ENCODE data around the gene GNAQ. TPM values are rescaled to one million over a fixed set of nuclear protein-coding genes. Genes with fewer than 3 reads are reported as not detected.
A peak's percentile ranks its signal among the peaks of the same experiment; 100 is the strongest.

Gene GNAQ
- polyA plus RNA-seq, 2 donors: 11.3 to 12.8 TPM

- Histone ChIP-seq H3K4me3 (ENCODE audit: low read depth in 1 of 2, low read length in 2 of 2) (no peak overlapping the region), H3K27me3 (ENCODE audit: control insufficient read depth in 1 of 2, insufficient read depth in 2 of 2, low read length in 2 of 2) (no peaks in the 10 kb centered on the region), H3K4me1 (ENCODE audit: control insufficient read depth in 2 of 2, insufficient read depth in 2 of 2, low read length in 1 of 2) (peaks cover 0 to 2% of the 10 kb centered on the region in 2 donors), H3K9me3 (ENCODE audit: control insufficient read depth in 2 of 2, insufficient read depth in 1 of 2, low read depth in 1 of 2, low read length in 1 of 2) (no peaks in the 10 kb centered on the region), H3K27ac (ENCODE audit: low read depth in 2 of 2, low read length in 1 of 2) (no peak overlapping the region), H3K36me3 (ENCODE audit: control insufficient read depth in 2 of 2, insufficient read depth in 2 of 2, low read length in 1 of 2) (no peaks in the 10 kb centered on the region)
- 71 to 76% methylated on average over 1 of the region's 1 CpG for WGBS, 2 donors
These were observed 24.9 kb downstream of the GNAQ start for GRCh38 chr9:78006734-78007133.

- 88 to 94% methylated on average over 9 of the region's 9 CpGs for WGBS, 2 donors
- no peaks in the 10 kb centered on the region for H3K36me3 ChIP-seq (ENCODE audit: control insufficient read depth in 2 of 2, insufficient read depth in 2 of 2, low read length in 1 of 2)
- no peaks in the 10 kb centered on the region for H3K9me3 ChIP-seq (ENCODE audit: control insufficient read depth in 2 of 2, insufficient read depth in 1 of 2, low read depth in 1 of 2, low read length in 1 of 2)
- peaks cover 0 to 2% of the 10 kb centered on the region in 2 donors for H3K4me1 ChIP-seq (ENCODE audit: control insufficient read depth in 2 of 2, insufficient read depth in 2 of 2, low read length in 1 of 2)
- H3K27ac ChIP-seq (ENCODE audit: low read depth in 2 of 2, low read length in 1 of 2): no peak overlapping the region
- H3K4me3 ChIP-seq (ENCODE audit: low read depth in 1 of 2, low read length in 2 of 2): no peak overlapping the region
- H3K27me3 ChIP-seq (ENCODE audit: control insufficient read depth in 1 of 2, insufficient read depth in 2 of 2, low read length in 2 of 2): no peaks in the 10 kb centered on the region
These were observed 26.2 kb downstream of the GNAQ start for GRCh38 chr9:78005231-78006002.

- 65 to 78% methylated on average over 6 of the region's 6 CpGs for whole genome bisulfite sequencing, 2 donors
- Histone ChIP-seq H3K4me1 (ENCODE audit: control insufficient read depth in 2 of 2, insufficient read depth in 2 of 2, low read length in 1 of 2) (peaks cover 0 to 2% of the 10 kb centered on the region in 2 donors), H3K27ac (ENCODE audit: low read depth in 2 of 2, low read length in 1 of 2) (no peak overlapping the region)
These were observed 27.0 kb downstream of the GNAQ start for GRCh38 chr9:78004478-78005229.

GRCh38 chr9:78003730-78004129, 27.9 kb downstream of the GNAQ start:
- Histone ChIP-seq H3K36me3 (ENCODE audit: control insufficient read depth in 2 of 2, insufficient read depth in 2 of 2, low read length in 1 of 2) (no peaks in the 10 kb centered on the region), H3K27me3 (ENCODE audit: control insufficient read depth in 1 of 2, insufficient read depth in 2 of 2, low read length in 2 of 2) (no peaks in the 10 kb centered on the region), H3K4me3 (ENCODE audit: low read depth in 1 of 2, low read length in 2 of 2) (no peak overlapping the region), H3K4me1 (ENCODE audit: control insufficient read depth in 2 of 2, insufficient read depth in 2 of 2, low read length in 1 of 2) (peaks cover 0 to 2% of the 10 kb centered on the region in 2 donors), H3K27ac (ENCODE audit: low read depth in 2 of 2, low read length in 1 of 2) (no peak overlapping the region), H3K9me3 (ENCODE audit: control insufficient read depth in 2 of 2, insufficient read depth in 1 of 2, low read depth in 1 of 2, low read length in 1 of 2) (no peaks in the 10 kb centered on the region)
- 66 to 78% methylated on average over 4 of the region's 4 CpGs for WGBS, 2 donors

More at GRCh38 chr9:78004478-78005229, 27.0 kb downstream of the GNAQ start:
- H3K9me3 ChIP-seq (ENCODE audit: control insufficient read depth in 2 of 2, insufficient read depth in 1 of 2, low read depth in 1 of 2, low read length in 1 of 2): no peaks in the 10 kb centered on the region
- no peaks in the 10 kb centered on the region for H3K27me3 ChIP-seq (ENCODE audit: control insufficient read depth in 1 of 2, insufficient read depth in 2 of 2, low read length in 2 of 2)
- H3K4me3 ChIP-seq (ENCODE audit: low read depth in 1 of 2, low read length in 2 of 2): no peak overlapping the region
- no peaks in the 10 kb centered on the region for H3K36me3 ChIP-seq (ENCODE audit: control insufficient read depth in 2 of 2, insufficient read depth in 2 of 2, low read length in 1 of 2)

- peaks cover 0 to 3% of the 10 kb centered on the region in 2 donors for H3K4me1 ChIP-seq (ENCODE audit: control insufficient read depth in 2 of 2, insufficient read depth in 2 of 2, low read length in 1 of 2)
- 78 to 89% methylated on average over 4 of the region's 4 CpGs for WGBS, 2 donors
These were observed 29.5 kb downstream of the GNAQ start for GRCh38 chr9:78001946-78002731.

GRCh38 chr9:78000221-78000620, 31.4 kb downstream of the GNAQ start:
- H3K27me3 ChIP-seq (ENCODE audit: control insufficient read depth in 1 of 2, insufficient read depth in 2 of 2, low read length in 2 of 2): no peaks in the 10 kb centered on the region
- H3K9me3 ChIP-seq (ENCODE audit: control insufficient read depth in 2 of 2, insufficient read depth in 1 of 2, low read depth in 1 of 2, low read length in 1 of 2): no peaks in the 10 kb centered on the region
- peaks cover 0 to 3% of the 10 kb centered on the region in 2 donors for H3K4me1 ChIP-seq (ENCODE audit: control insufficient read depth in 2 of 2, insufficient read depth in 2 of 2, low read length in 1 of 2)
- no peaks in the 10 kb centered on the region for H3K36me3 ChIP-seq (ENCODE audit: control insufficient read depth in 2 of 2, insufficient read depth in 2 of 2, low read length in 1 of 2)
- H3K4me3 ChIP-seq (ENCODE audit: low read depth in 1 of 2, low read length in 2 of 2): no peak overlapping the region
- 92 to 96% methylated on average over 2 of the region's 2 CpGs for WGBS, 2 donors
- no peak overlapping the region for H3K27ac ChIP-seq (ENCODE audit: low read depth in 2 of 2, low read length in 1 of 2)

More at GRCh38 chr9:78001946-78002731, 29.5 kb downstream of the GNAQ start:
- Histone ChIP-seq H3K27ac (ENCODE audit: low read depth in 2 of 2, low read length in 1 of 2) (no peak overlapping the region), H3K27me3 (ENCODE audit: control insufficient read depth in 1 of 2, insufficient read depth in 2 of 2, low read length in 2 of 2) (no peaks in the 10 kb centered on the region), H3K9me3 (ENCODE audit: control insufficient read depth in 2 of 2, insufficient read depth in 1 of 2, low read depth in 1 of 2, low read length in 1 of 2) (no peaks in the 10 kb centered on the region), H3K36me3 (ENCODE audit: control insufficient read depth in 2 of 2, insufficient read depth in 2 of 2, low read length in 1 of 2) (no peaks in the 10 kb centered on the region), H3K4me3 (ENCODE audit: low read depth in 1 of 2, low read length in 2 of 2) (no peak overlapping the region)

GRCh38 chr9:77999231-77999631, 32.4 kb downstream of the GNAQ start:
- 41 to 45% methylated on average over 2 of the region's 2 CpGs for WGBS, 2 donors
- H3K9me3 ChIP-seq (ENCODE audit: control insufficient read depth in 2 of 2, insufficient read depth in 1 of 2, low read depth in 1 of 2, low read length in 1 of 2): no peaks in the 10 kb centered on the region
- H3K27me3 ChIP-seq (ENCODE audit: control insufficient read depth in 1 of 2, insufficient read depth in 2 of 2, low read length in 2 of 2): no peaks in the 10 kb centered on the region
- H3K4me1 ChIP-seq (ENCODE audit: control insufficient read depth in 2 of 2, insufficient read depth in 2 of 2, low read length in 1 of 2): peaks cover 0 to 3% of the 10 kb centered on the region in 2 donors
- no peak overlapping the region for H3K27ac ChIP-seq (ENCODE audit: low read depth in 2 of 2, low read length in 1 of 2)
- no peak overlapping the region for H3K4me3 ChIP-seq (ENCODE audit: low read depth in 1 of 2, low read length in 2 of 2)
- H3K36me3 ChIP-seq (ENCODE audit: control insufficient read depth in 2 of 2, insufficient read depth in 2 of 2, low read length in 1 of 2): no peaks in the 10 kb centered on the region

GRCh38 chr9:77997611-77998284, 33.9 kb downstream of the GNAQ start:
- WGBS, 2 donors: 73 to 81% methylated on average over 16 of the region's 16 CpGs
- H3K9me3 ChIP-seq (ENCODE audit: control insufficient read depth in 2 of 2, insufficient read depth in 1 of 2, low read depth in 1 of 2, low read length in 1 of 2): no peaks in the 10 kb centered on the region
- no peak overlapping the region for H3K4me3 ChIP-seq (ENCODE audit: low read depth in 1 of 2, low read length in 2 of 2)
- H3K27ac ChIP-seq (ENCODE audit: low read depth in 2 of 2, low read length in 1 of 2): peak overlapping the region in 1 of 2 donors; percentile 24
- no peaks in the 10 kb centered on the region for H3K27me3 ChIP-seq (ENCODE audit: control insufficient read depth in 1 of 2, insufficient read depth in 2 of 2, low read length in 2 of 2)
- no peaks in the 10 kb centered on the region for H3K36me3 ChIP-seq (ENCODE audit: control insufficient read depth in 2 of 2, insufficient read depth in 2 of 2, low read length in 1 of 2)
- peaks cover 0 to 3% of the 10 kb centered on the region in 2 donors for H3K4me1 ChIP-seq (ENCODE audit: control insufficient read depth in 2 of 2, insufficient read depth in 2 of 2, low read length in 1 of 2)

GRCh38 chr9:77996696-77997095, 34.9 kb downstream of the GNAQ start:
- no peaks in the 10 kb centered on the region for H3K9me3 ChIP-seq (ENCODE audit: control insufficient read depth in 2 of 2, insufficient read depth in 1 of 2, low read depth in 1 of 2, low read length in 1 of 2)
- no peak overlapping the region for H3K27ac ChIP-seq (ENCODE audit: low read depth in 2 of 2, low read length in 1 of 2)
- peaks cover 0 to 3% of the 10 kb centered on the region in 2 donors for H3K4me1 ChIP-seq (ENCODE audit: control insufficient read depth in 2 of 2, insufficient read depth in 2 of 2, low read length in 1 of 2)
- no peaks in the 10 kb centered on the region for H3K36me3 ChIP-seq (ENCODE audit: control insufficient read depth in 2 of 2, insufficient read depth in 2 of 2, low read length in 1 of 2)
- no peaks in the 10 kb centered on the region for H3K27me3 ChIP-seq (ENCODE audit: control insufficient read depth in 1 of 2, insufficient read depth in 2 of 2, low read length in 2 of 2)
- no peak overlapping the region for H3K4me3 ChIP-seq (ENCODE audit: low read depth in 1 of 2, low read length in 2 of 2)
- 90 to 93% methylated on average over 2 of the region's 2 CpGs for WGBS, 2 donors
